ENCODE results near the gene PROSER2.
"Not testable (repeated sequence)": the region's sequence is repeated elsewhere in the genome, so short reads cannot be mapped to it uniquely, and the experiment has no call there.

The PROSER2 gene

DNA sequence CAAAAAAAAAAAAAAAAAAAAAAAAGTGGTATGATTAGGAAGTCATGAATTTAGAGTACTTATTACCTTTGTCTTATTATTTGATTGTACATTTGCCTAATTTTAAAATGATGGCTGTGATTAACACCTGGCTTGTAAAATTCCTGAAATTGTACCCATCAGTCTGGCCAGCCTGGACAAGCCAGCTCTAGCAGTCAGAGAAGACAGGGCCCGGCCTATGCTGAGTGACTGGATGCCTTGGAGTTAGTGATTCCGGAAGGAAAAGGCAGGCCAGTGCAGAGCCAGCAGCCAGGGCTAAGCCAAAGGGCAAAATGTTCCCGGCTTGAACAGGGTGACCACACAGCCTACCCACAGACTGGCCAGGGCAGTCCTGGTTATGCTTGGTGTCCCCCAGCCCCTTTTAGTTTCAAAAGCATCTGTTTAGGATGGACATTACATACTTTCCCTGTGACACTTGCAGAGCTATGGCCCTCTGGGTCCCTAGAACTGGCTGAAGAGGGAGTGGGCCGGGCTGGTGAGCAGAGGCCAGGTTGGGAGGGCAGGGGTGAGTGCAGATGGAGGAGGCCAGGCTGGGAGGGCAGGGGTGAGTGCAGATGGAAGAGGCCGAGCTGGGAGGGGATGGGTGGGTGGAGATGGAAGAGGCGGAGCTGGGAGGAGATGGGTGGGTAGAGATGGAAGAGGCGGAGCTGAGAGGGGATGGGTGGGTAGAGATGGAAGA is 61.7 kb downstream of the PROSER2 start:
- DNase-seq (ENCODE audit: low read depth, low spot score) = no peak

DNA sequence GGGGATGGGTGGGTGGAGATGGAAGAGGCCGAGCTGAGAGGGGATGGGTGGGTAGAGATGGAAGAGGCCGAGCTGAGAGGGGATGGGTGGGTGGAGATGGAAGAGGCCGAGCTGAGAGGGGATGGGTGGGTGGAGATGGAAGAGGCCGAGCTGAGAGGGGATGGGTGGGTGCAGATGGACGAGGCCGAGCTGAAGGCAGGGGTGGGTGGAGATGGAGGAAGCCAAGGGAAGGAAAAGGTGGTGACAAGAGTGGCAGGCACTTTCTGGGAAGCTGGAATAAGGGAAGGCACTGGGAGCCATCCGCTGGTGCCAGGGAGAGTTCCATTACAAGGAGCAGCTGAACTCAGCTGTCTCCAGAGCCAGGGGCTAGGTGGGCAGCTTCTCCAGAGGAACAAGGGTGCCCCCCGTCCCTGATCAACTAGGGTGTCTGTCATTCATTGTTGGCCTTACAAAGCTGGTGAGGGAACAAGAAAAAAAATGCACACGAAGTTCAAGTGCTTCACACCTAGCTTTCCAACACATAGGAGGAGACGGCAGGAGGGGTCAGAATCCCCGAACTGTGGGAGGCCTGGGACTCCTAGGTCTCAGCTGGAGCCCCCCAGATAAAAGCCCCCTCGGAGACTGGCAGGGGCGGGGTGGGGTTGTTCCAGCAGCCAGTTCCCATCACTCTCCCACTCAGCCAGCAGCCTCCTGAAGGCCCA is 62.4 kb downstream of the PROSER2 start:
- no peak for DNase-seq (ENCODE audit: low read depth, low spot score)

GRCh38 chr10:11886138-11886474 is 63.0 kb downstream of the PROSER2 start:
- no peak for DNase-seq (ENCODE audit: low read depth, low spot score)

GRCh38 chr10:11886851-11887250 is 63.7 kb downstream of the PROSER2 start:
- no peak for DNase-seq (ENCODE audit: low read depth, low spot score)

DNA sequence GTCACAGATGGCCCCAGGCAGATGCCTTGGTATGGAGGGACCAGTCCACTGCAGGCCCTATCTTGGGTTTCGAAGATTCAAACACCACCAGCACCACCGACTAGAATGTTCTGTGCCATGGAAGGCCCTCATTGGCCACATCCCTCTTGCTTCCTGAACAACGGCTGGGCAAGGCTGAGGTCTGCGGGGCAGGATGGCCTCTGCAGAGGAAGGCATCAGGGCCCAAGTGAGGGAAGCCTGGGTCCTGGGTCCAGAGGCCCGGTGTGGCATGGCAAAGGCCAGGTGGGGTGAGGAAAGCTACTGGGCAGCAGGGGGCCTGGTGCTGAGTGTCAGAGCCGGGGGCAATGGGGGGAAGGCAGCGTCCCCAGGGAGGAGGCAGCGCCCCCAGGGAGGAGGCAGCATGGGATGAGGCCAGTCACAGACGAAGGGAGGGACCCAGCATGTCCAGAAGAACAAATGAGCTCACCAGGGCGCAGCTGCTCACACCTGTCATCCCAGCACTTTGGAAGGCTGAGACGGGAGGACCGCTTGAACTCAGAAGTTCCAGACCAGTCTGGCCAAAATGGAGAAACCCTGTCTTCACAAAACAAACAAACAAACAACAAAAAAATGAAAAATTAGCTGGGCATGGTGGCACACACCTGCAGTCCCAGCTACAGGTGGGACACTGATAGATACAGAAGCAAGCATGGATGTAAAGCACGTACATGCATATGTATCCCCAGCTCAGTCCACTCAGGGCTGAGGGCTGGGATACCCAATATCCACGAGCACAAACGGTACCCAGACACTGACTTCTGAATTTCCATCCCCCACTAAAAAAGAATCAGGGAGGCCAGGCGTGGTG is 64.4 kb downstream of the PROSER2 start:
- no peak for DNase-seq (ENCODE audit: low read depth, low spot score)

DNA sequence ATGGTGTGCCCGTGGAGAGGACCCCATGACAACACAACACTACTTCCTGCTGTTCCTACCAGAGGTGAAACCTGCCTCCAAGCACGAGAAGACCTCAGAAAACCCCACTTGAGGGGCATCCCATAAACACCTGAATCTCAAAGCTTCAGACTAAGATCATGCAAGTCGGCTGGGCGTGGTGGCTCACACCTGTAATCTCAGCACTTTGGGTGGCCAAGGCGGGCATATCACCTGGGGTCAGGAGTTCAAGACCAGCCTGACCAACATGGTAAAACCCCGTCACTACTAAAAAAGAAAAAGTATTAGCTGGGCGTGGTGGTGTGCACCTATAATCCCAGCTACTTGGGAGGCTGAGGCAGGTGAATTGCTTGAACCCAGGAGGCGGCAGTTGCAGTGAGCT is 66.1 kb downstream of the PROSER2 start:
- DNase-seq (ENCODE audit: low read depth, low spot score) = not testable (repeated sequence)

GRCh38 chr10:11891776-11892486 is 68.8 kb downstream of the PROSER2 start:
- no peak for DNase-seq (ENCODE audit: low read depth, low spot score)

DNA sequence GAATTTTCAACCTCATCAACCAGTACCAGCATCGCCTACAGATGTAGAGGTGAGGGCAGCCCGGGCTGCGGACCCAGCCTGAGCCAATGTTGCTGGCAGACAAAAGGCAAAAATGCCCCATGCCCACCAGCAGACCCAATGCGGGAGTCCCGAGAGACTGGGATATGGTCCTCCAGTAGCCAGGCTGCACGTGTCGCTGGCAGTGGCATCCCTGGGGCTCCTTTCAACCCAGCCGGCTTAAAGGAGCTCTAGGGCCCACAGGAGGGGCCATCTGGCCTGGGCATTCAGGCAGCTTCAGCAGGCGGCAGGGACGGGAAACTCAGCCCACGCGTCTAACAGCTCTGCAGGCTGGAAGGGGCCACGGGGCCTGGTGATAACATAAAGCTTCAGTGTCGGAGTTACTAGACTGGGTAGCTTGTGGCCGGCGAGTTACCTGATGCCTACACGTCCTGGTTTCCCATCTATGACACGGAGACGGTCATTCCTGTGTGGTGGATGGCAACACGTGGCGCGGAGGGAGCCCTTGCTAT is 70.7 kb downstream of the PROSER2 start:
- no peak for DNase-seq (ENCODE audit: low read depth, low spot score)

- DNase-seq (ENCODE audit: low read depth, low spot score) = no peak
Measured at GRCh38 chr10:11894381-11895107, 71.4 kb downstream of the PROSER2 start.

DNA sequence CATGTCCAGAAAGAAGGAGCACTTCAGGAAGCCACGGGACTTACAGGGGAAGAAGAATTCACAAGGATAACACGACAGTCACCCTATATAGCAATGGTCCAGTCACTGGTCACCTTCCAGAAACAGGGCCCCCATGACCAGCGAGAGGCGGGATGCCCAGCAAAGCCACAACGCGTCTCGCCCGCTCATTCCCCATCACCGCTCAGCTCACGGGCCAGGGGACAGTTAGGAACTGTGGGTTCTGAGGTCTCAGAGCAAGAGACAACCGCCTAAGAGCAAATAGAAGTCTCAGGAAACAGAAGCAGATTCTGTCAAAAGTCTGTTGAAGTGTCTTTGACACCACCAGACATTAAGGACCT is 71.9 kb downstream of the PROSER2 start:
- no peak for DNase-seq (ENCODE audit: low read depth, low spot score)

DNA sequence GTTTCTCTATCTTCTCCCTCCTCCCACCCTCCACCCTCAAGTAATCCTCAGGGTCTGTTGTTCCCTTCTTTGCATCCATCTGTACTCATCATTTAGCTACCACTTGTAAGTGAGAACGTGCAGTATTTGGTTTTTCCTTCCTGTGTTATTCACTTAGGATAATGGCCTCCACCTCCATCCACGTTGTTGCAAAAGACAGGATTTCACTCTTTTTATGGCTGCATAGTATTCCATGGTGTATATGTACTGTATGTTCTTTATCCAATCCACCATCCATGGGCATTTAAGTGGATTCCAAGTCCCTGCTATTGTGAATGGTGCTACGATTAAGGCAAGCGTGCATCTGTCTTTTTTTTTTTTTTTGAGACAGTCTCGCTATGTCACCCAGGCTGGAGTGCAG is 72.4 kb downstream of the PROSER2 start:
- DNase-seq (ENCODE audit: low read depth, low spot score) = no peak

GRCh38 chr10:11896549-11897200 is 73.5 kb downstream of the PROSER2 start:
- no peak for DNase-seq (ENCODE audit: low read depth, low spot score)

DNA sequence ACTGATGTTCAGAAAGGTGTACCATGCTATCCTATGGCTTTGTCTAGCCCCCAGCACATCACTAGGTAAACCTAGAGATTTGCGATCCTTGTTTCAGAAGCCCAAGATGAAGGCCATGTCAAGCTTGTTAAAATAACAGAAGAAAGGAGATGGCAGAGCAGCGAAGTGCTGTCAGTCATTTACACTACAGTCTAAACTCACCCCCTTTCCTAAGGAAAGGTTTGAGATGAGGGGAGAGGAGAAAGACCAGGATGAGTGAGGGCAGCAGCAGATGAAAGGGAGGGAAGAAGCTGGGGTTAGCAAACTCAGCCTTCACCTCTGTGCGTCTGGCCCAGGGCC is 74.8 kb downstream of the PROSER2 start:
- no peak for DNase-seq (ENCODE audit: low read depth, low spot score)

DNA sequence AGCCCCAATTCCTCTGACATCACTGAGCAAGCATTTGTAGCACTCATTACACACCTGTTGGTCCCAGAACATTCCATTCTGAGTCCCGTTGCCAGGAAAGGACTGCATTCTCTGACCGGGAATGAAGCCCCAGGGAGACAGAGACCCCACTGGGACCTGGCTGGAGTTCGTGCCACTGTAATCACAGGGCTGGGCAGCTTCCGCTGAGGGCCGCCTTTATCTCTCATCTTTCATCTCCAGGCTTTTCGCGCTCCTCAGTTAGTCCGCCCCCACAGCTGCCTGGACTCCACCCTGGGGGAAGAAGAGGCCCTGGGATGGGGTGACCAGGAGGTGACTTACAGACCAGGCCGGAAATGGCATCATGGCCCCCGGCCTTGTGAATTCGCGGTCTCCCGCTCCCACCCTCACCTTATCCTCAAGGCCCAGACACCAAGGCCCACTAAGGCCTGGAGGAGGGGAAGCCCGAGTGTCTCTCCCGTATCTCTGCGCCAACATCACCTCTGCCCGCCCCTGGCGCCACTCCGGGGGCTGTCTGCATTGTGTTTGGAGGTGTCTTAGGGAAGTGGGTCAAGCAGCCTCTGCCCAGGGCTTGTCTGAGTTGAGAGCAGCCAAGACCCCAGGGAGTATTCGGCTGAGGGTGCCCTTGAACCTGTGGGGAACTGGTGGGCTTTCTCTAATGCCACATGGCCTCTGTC is 75.4 kb downstream of the PROSER2 start:
- DNase-seq (ENCODE audit: low read depth, low spot score) = peak; percentile 96

GRCh38 chr10:11899067-11899876 is 76.1 kb downstream of the PROSER2 start:
- DNase-seq (ENCODE audit: low read depth, low spot score) = no peak

DNA sequence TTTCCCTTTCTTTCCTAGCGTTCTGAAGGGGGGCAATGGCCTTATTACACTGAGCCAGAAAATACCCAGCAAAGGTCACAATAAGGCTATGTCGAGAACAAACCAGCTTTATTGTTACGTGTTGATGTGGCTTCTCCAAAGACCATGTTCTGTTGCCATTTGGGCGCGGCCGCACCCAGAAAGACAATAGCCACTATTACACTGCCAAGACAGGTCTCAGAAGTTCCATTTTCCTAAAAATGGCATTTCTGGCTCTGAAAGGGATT is 77.8 kb downstream of the PROSER2 start:
- no peak for DNase-seq (ENCODE audit: low read depth, low spot score)

- DNase-seq (ENCODE audit: low read depth, low spot score) = no peak
Measured at GRCh38 chr10:11901454-11901832, 78.3 kb downstream of the PROSER2 start.

- no peak for DNase-seq (ENCODE audit: low read depth, low spot score)
Measured at GRCh38 chr10:11901833-11902475, 78.8 kb downstream of the PROSER2 start.

DNA sequence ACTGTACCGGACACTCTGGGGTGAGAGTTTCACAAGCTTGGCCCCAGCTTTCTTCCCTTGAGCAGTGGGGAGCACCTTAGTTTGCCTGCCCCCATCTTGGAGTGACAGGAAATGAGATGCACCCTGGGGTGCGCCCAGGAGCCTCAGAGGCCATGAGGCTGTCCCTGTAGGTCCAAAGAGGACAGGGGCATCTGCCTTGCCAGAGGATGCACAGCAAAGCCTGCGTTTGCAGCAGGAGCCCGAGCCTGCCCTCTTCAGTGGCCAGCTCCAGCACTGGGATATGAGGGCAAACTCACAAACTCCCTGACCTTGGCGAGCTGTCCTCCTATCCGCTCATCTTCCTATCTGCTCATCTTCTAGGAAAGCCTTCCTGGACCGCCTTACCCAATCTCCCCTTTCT is 79.5 kb downstream of the PROSER2 start:
- DNase-seq (ENCODE audit: low read depth, low spot score) = no peak
